Stimulated activated CD4-positive, alpha-beta T cell treated with anti-CD3 and anti-CD28 coated beads, Interleukin-4, amount 100 ng/mL, for 4 hours (primary cell): ENCODE data around the gene FOXP1.

Source experiments
- DNase-seq, 2 experiments: peaks; one replicate each; pipeline ENCODE4 v3.0.0-alpha.2; 2020

FOXP1 gene

DNA sequence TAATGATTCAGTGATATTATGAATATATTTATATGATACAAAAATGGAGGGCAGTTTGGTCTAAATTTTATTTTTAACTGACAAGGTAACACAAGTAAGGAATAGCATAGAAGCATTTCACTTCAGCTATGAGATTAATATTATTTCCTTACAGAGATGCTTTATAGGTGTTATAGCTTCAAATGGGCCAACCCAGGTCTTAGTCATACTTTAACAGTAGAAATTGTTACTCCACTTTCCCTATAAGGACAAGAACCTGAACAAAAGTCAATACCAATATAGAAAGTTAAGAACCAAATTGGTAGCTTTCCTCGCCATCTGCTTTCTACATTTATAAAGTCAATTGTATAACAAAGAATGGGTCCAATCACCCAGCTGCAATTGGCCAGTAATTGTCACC, 570.6 kb downstream of the FOXP1 start:
- no peak for DNase-seq

DNA sequence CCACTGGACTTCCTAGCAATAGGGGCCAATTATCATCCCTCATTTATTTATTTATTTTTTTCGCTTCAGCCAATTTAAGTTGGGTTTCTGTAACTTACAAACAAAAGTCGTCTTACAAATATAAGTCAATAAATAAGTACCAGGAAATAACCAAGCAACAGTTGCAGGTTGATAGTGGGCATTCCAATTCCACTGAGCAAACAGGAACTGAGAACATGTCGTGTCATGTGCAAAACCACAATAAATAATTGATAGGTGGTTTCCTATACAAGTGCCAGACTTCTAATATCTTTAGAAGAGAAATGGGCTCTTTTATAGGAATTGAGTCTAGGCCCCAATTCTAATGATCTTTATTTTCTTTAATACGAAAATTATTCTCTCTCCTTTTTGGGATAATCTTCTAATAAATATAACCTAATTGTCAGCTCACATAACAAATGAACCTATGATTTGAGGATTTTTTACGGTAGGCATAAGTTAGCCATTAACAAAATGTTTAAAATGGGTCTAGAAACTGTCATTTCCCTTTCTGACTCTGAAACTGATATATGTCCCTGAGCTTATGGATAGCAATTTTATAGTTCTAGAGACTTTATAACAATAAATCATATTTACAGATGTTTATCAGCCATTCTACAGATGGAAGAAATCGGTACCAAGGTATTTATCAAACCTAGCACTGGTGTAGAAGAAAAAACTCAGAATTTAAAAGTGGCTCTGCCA, 571.8 kb downstream of the FOXP1 start:
- DNase-seq, result no peak

DNA sequence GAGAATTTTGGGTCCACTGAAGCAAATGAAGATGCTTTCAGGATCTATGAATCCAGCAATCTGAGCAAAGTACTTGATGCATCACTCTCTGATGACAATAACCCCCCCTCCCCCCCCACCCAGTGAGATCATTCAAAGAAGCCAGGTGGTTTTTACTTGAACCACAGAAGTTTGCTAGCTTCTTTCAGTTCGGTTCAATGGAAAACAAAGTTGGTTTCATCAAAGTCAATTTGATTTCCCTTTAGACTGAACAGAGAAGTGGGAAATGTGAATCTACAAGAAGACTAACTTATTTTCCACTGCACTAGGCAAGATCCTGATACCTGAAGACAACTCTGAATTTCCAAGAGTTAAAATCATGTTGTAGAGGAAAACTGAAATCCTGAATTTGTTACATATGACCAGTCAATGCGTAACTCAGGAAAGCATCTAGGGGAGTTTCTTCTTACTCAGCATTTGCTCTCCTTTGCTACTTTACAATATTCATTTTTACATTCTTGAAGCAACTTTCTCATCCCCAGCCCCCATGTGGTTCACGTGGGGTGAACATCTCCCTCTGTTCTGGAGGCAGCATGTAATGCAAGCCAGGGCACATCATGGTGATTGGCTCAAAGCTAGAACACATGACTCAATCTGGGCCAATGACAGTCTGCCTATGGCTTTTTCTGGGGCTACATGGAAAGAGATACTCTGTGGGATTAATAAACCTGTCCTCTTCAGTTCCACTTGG, 572.6 kb downstream of the FOXP1 start:
- DNase-seq, result peak; percentile 45 to 78

DNA sequence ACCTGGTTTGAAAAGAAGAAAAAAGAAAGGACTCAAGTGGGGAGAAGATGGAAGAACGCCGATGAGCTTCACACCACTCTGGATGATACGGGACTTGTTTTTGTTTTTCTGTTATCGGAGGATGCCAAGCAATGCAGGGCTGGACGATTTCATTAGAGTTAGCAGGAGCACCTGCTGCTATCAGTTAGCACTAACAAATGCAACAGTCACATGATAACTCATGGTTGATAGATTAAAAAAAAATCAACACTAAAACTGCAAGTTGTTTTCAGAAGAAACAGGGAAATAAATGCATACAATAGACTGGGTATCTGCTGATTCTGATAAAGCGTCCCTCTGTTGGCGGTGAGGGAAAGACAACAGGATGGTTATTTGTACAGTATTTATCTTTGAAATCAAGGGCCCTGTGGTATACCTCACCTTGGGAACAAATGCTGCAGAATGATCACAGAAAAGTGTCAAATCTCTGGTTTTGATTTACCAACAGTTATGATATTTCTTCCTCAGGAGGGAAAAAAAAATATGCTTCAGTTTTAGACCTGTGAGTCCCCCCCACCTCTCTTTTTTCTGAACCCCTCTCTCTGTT, 575.1 kb downstream of the FOXP1 start:
- no peak for DNase-seq

DNA sequence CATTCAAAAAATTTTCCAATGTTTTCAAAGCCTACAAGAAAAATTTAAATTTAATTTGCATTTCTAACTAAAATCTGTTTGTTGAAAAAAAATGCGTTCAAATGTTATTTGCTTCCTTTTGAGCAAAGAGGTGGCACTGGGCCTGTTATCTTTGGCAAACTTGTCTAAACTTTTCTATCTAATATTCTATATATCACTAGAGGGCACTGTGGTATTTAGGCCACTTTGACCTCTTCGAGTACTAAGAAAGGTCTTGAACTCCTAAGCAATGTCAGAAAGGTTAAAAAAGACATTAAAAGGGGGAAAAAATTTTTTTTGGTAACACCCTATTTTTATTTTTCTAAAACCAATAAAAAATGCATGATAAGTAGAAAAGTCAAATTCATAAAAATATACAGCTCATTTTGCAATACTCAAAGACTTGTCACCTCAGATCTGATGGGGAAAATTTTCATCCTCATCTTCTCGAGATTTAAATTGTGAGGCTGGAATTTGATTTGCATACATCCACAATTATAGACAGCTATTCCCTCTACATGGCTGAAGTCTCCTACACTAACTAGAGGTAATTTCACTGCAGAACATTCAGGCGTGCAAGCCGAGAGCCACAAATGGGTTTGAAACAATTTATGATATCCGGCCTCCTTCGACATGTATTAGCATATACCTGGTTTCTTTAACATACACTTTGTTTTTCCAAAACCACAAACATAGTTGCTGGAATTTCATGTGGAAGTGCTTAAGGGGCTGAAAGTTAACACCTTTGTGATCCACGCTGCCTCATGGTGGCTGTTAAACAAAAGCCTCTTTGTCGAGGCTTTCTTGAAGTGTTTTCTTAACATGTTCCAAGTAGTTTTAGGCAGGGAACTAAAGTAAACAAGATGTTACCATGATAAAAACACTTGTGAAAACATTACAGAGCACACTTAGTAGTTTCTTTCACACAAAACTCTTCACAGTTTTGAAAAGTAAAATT, 576.4 kb downstream of the FOXP1 start:
- no peak for DNase-seq

DNA sequence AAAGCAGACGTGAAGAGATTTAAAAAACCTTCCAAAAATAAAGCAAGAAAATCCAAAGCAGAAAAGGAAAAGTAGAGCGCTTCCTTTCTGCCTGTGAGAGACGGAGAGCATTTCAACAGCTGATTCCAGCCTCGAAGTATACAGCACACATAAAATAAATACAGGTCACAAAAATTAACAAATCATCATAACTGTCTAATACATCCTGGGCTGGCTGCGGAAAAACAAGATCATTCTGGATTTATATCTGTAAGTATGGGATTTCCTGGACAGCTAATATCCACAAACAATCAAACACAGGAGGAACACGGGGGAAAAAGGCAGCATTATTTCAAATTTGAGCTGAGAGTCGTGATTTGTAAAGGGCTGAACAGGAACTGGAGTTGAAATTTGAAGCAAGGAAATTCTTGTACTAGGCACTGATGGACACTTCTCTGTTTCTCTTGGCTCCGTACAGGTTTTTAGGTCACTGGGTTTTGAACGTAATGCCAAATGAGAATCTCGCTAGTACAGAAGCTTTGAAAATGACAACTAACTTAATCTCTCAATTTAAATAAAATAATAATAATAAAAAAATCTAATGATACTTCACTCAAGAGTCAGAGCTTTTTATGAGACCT, 577.7 kb downstream of the FOXP1 start:
- DNase-seq, result no peak

DNA sequence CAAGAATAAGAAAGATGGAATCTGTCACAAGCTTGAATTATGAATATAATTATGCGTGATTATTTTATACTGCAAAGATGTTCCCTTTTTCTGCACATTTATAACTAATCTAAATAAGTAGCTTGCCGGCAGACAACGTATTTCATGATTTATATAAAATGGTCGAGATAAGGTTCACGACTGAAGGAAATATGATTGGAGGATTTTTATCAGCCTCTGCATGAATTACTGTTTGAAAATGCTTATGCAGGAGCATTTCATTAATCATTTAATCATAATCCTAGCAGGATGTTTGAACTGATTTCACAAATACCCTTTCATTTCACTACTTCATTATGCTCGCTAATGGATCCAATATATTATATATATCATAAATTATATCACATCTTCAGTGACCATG, 580.0 kb downstream of the FOXP1 start:
- DNase-seq, result no peak

DNA sequence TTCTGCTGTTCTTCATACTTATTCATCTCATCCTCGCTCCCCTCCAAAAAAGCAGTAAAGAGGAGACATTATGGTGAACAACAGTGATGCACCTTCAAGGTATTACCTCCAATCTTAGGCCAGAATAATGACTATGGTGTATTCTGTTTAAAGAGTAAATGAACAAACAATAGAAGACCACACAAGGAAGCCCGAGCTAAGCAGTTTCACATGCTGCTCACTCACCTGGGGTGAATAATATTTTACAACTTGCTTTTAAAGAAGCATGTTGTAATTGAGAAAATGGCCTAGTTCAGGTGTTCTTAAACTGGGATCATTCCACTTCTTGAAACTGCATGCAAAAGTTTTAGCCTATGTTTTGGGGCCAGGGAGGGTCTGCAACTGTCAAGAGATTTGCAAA, 581.2 kb downstream of the FOXP1 start:
- DNase-seq, result no peak

DNA sequence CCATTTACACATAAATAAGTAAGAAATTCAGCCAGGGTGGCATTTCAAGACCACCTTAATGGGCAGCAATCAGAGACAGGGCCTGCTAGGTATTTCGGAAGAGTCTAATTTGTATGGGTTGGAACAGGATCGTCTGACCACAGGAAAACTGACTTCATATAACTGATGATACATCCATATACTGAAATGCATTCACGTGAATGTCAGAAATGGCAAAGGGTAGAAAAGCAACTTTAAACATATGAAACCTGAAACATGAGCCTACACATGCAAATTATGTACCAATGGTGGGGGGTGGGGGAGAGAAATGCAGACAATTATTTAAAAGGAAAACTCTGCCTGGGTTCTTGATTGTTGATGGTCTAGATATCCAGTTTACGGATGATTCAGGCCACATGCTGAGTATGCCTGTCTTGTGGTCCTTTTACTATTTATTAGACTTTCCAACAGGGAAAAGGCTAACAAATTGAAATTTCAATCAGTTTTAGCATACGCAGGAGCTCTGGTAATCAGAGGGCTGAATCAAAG, 582.2 kb downstream of the FOXP1 start:
- no peak for DNase-seq

DNA sequence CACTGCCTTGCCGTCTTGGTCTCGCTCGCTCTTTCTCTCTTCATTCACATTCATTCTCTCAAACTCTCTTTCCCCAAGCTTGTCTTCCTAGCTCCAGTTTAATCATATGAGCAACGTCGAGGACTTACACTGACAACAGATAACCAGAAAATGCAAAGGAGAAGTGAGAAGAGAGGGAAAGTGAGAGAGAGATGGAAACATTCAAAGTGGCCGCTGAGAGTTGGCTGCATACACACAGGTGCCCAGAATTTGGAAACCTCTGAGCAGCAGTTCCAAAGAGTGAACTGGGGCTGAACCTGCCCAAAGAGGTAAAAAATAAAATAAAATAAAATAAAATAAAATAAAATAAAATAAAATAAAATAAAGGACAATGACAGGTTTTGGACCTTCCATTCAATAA, 583.0 kb downstream of the FOXP1 start:
- DNase-seq, result no peak

DNA sequence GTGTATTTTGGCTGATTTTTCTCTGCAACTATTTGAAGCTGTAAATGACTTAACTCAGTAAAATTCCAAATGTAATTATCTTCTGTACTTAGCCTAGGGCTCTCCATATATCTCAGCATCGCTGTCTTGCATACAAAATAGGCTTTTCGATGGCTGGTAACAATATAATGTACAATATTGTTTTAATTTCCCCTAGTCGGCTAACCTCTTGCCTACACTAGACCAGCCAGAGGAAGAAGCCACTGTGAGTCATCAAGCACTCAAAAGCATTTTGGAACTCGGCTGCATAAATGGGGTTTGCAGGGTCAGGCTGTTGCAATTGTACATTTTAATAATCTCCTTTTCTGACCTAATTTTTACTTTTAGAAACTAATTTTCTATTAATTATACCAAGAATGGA, 583.8 kb downstream of the FOXP1 start:
- peak in 1 of 2 experiments; percentile 18 for DNase-seq

DNA sequence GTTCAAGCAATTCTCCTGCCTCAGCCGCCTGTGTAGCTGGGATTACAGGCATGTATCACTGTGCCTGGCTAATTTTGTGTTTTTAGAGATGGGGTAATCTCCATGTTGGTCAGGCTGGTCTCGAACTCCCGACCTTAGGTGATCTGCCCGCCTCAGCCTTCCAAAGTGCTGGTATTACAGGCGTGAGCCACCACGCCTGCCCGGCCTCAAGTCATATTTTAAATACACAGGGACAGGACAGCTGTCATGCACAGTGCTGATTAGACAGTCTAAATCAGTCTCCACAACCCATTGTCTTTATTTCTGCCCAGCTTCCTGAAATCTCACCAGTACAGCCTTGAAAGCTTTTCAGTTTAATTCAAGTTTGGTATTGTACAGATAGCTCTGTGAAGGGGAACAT, 587.4 kb downstream of the FOXP1 start:
- no peak for DNase-seq

DNA sequence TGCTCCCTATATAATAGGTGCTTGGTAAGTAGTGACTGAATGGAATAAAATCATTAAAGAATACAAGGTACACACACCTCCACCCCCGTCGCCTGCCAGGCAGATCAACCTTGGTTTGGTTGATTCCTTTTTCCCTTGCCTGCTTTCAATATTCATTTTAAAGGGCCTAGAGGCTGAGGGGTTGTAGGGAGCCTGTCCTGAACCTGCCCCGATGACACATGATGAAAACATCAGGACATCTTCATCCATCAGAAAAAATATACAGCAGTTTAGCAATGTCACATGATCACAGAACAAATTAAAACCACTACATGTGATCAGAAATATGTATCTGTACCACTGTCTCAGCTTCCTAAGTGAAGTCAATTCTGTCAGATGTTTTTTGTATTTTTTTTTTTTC, 588.9 kb downstream of the FOXP1 start:
- no peak for DNase-seq

DNA sequence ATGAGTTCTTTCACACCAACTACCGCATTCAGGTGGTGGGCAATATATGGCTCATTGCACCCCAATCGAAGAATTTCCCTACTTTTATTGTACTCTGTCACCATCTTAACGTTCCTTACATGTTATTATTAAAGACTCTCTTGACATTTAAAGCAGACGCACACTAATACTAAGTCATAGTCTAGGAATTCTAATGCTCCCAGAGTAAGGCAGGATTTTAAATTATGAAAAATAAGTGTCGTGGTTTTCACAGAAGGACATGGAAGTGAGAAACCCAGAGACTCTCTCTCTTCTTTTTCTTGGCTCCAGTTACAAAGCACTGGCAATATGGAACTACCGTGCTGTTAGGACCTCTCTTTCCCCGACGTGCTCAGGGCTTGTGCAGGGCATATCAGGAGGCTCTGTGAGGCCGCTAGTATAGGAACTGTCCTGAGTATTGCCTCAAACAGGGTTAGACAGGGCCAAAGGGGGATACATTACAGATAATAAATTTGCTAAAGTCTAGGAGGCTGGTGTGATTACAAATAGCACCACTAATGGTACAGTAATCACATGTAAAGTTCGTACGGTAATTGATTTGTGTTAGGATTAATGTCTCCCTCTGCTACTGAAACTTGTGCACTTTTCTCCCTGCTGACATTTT, 590.8 kb downstream of the FOXP1 start:
- no peak for DNase-seq

DNA sequence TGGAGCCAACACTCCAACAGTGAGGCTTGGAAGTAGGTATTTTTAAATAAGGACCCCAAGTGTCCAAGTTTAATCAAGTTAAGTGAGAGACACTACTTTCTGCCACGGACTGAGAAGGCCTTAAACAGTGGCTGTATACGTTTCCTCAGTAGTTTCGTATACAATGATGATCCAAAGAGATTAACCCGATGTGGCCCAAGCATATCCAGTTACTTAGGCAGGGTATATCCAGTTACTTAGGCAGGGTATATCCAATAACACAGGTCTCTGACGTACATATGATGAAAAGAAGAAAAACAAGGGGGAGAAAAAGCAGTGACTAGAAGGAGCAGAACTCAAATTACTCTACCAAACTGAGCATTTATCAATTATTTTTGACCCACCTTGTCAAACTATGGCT, 591.4 kb downstream of the FOXP1 start:
- no peak for DNase-seq

DNA sequence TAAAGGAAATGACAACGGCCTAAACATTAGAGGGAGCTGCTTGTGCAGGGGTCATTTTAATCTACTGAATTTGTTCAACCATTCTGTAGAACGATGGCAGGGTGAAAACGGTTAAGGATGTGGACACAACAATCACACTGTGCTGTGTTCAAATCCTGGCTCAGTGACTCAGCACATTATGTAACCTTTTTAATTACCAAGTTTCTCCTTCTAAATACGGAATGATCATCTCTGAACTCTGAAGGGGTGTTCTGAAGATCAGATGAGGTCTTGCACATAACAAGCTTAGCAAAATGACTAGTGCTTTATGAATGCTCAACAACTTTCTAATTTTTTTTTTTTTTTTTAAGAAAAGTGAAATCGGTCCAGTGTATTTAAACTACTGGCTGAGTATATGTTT, 592.8 kb downstream of the FOXP1 start:
- no peak for DNase-seq

DNA sequence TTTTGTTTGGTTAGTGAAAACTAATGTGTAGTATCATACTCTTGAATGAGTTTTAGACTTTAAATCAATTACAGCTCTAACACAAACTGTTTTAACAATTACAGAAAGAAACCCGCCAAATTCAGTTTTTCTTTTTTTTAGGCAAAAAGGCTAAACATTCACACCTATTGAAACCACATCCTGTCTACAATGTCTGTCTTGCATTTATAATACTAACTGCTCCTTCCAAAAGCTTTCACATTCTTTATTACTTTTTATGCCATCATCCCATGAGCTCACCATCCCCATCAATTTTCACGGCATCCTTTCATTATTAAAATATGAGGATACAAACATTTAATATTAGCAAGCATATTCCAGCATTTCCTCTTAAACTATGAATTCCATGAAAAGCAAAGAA, 593.3 kb downstream of the FOXP1 start:
- DNase-seq, result no peak

DNA sequence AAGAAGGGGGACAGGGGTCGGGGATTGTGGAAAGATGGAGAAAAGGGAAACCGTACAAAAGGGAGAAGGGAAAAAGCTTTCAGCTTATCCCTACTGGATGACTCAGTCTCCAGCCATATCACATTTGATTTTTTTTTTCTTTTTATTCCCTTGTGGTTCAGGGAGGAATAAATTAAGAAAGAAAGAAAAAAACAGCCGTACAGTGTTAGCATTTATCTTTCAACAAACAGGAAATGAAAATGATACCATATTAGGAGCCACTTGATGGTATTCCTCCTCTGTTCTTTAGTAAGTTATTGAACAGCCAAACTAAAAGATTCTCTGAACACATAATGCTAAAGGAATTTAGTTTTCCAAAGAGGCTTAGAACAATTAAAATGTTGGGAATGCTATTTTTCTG, 594.4 kb downstream of the FOXP1 start:
- no peak for DNase-seq

DNA sequence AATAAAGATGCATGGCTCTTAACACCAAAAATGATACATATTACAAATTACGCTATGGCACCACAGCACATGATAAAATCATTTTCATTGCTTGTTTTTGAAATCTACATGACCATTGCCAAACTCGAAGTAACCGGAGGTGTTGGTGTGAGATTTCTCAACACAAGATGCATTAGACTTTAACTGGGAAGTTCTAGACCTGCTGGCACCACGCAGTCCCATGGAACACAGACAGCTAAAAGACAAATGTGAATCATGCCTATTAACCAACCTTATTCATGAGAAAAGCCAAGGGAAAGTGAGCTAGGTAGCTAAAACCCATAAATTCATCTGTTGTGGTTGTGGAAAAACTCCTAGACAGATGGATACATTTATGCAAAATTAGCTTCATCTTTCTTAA, 595.4 kb downstream of the FOXP1 start:
- no peak for DNase-seq

DNA sequence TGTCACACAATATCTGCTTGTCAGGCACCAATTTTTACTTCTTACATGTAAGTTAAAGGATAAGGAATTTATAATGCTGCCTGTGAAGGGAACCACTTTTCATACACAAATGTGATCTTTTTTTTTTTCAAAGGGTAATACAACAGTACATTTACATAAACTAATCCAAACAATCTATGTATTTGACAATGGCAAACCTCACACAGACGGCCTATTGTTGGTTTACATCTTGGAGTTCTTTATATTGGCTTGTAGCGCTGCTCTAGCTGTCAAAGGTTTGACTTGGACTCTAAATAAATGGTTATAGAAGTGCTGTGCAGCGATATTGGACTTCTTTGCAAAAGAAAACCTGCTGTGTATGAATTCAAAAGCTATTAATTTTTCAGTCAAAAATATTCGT, 598.0 kb downstream of the FOXP1 start:
- DNase-seq, result no peak

DNA sequence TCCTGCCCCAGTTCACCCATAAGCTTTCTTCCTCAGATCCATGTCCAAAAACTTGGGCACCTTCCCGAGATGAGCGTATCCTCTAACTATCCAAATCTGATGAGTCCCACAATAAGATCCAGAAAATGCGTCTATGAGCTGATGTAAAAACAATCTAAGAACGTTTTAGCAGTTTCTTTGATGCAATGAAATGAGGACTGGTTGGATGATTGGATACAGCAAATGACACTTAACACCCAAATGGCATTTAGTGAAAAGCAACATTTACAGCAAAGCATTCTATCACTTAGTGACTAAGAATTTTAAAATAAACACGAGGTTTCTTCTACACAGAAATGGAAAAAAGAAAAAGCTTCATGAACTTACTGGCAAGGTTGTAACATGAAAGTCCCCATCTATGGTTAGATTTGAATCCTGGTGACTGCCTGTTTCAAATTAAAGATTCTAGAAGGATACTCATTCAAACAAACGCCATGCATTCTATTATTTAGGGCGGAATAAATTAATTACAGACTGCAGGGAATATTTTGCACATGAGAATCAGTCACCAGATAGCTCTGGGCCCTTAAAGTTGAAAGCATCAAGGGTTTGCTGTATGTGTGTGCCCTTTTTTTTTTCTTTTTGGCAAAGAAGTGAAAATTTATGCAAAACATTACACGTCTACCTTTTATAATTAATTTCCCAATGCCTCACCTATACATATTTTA, 598.6 kb downstream of the FOXP1 start:
- DNase-seq, result no peak
